Measurements from ENCODE around the gene GOLGA6L26.
"Not testable (repeated sequence)": the region's sequence is repeated elsewhere in the genome, so short reads cannot be mapped to it uniquely, and the experiment has no call there.

GRCh38 chr15:23378946-23379345, 45.0 kb upstream of the GOLGA6L26 start:
- not testable (repeated sequence) for TF ChIP-seq SMC3 (IDR thresholded peaks at IDR 0.05); MAZ (IDR thresholded peaks at IDR 0.05; ENCODE audit: borderline replicate concordance, low read depth, low read length); MYC (IDR thresholded peaks at IDR 0.05; ENCODE audit: borderline replicate concordance, low read length); HES2 (IDR thresholded peaks at IDR 0.05); POLR2A (IDR thresholded peaks at IDR 0.05; ENCODE audit: low read length); MAX (IDR thresholded peaks at IDR 0.05); CTCF (IDR thresholded peaks at IDR 0.05); REST (IDR thresholded peaks at IDR 0.05); MAFK (IDR thresholded peaks at IDR 0.05; ENCODE audit: partially characterized antibody)

All from A549 (cell line).